Ammon's horn (tissue), 1 donor: ENCODE results near the gene GRID1.

Source experiments
- DNase-seq: peaks from one replicate; pipeline ENCODE4 v3.0.0-alpha.2; 2016; ENCODE audit warnings: low spot score

The GRID1 gene

GRCh38 chr10:85600026-85600743 lies 766.4 kb downstream of the GRID1 start:
- peak; percentile 73 for DNase-seq

DNA sequence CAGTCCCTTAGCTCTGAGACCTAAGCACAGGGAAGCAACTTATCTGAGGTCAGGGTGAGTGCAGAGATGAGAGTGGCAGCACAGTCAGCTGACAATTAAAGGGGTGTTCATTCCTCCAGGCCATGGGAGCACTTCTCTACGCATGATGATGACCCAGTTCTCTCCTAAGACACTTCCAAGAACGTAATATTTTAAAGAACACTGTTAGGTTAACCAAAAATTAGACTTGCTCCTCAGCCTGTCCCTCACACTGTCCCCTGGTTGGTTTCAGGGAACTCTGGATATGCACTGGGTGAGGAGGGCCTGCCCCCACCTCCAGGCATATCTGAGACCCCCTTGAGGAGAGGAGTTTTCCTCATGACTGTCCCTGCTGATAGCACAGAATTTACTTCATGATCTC lies 767.5 kb downstream of the GRID1 start:
- no peak for DNase-seq

DNA sequence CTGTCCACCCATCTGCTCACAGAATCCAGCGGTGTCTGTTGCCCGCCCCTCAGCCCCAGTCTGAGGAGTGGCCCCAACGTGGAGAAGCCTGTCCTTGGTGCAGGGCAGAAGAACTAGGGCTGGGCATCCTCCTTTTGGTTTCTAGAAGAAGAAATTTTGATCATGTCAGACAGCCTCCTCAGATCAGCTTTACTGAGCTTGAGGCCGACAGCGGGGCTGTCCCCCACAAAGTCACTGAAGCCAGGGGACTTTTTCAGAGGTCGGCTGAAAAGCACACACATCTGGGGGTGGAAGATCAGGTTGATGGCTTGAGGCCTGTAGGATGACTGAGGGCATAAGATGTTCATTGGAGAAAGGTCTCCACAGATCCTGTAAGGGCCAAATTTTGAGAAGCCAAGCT lies 767.9 kb downstream of the GRID1 start:
- DNase-seq: no peak

DNA sequence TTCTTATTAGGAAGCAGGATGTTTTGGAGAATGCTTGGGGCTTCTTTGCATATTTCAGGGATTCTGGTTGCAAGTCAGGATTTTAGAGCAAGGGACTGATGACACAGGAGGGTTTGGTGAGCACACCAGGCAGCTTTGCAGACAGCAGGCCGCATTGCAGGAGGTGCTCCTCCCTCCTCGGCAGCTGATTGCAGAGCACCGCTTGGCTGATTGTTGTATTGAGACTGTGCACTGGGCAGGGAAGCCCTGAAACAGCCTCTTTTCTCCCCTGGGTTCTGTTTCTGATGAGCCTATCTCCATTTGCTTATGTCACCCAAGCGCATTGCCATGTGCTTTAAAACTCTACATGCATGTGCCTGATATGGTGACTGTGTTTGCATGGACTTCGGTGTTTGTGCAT lies 769.6 kb downstream of the GRID1 start:
- DNase-seq: peak; percentile 20

- no peak for DNase-seq
Measured at GRCh38 chr10:85596389-85596788, 770.2 kb downstream of the GRID1 start.

GRCh38 chr10:85594239-85594638 lies 772.4 kb downstream of the GRID1 start:
- no peak for DNase-seq

- no peak for DNase-seq
Measured at GRCh38 chr10:85593226-85593772, 773.3 kb downstream of the GRID1 start.

- DNase-seq: no peak
Measured at GRCh38 chr10:85581371-85581770, 785.2 kb downstream of the GRID1 start.

DNA sequence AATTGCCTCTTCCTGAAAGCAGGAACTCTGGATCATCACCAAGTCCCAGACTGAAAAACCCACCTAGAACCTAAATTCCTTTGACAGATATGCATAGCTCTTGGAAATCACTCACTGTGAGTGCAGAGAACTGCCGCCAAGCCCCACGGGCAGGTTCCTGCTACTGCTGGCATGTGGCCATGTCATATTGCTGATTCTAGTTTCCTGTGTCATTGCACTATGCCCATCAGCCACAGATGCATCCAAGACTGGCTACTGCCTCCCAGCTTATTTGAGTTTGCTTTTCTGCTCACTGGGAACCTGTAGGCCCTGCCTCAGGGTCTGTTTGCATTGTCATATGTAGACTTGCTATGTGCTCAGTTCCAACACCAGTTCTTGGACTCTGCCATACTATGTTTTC lies 786.0 kb downstream of the GRID1 start:
- no peak for DNase-seq

GRCh38 chr10:85578860-85579259 lies 787.7 kb downstream of the GRID1 start:
- DNase-seq: no peak

DNA sequence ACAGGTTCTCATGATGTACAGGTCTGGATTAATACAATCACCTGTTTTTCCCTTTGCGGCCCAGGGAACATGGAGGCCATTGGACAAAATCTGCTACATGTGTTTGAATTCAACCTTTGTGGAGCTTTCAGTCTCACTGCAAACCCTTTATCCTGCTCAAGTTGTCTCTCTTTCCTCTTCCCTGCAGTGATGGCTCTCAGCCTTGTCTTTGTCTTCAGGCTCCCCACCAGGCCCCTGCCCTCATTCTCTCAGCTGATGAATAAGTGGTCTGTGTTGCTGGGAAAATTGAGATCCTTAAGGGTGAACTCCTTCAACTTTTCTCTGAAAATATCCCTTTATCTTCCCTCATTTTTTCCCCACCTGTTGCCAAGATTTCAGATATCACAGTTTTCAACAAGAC lies 791.2 kb downstream of the GRID1 start:
- DNase-seq: no peak

- no peak for DNase-seq
Measured at GRCh38 chr10:85570871-85571270, 795.7 kb downstream of the GRID1 start.

- DNase-seq: no peak
Measured at GRCh38 chr10:85565381-85565780, 801.2 kb downstream of the GRID1 start.

DNA sequence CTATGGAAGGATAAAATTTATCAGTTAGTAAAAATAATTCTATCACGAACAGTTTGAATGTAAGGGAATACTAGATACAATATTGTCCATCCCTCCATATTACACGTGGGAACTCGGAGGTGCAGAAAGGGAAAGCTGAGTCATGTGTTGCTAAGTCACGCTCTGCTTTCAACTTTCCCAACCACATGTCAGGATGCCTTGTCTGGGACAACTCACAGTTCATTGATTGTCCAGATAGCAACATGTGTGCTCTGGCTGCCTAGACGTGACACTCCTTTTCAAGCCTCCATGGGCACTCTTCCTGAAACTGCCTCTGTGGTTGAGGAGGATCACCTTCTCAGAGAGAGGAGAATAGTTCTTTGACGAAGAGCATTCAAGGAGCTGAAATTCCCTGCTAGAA lies 808.1 kb downstream of the GRID1 start:
- DNase-seq: no peak

DNA sequence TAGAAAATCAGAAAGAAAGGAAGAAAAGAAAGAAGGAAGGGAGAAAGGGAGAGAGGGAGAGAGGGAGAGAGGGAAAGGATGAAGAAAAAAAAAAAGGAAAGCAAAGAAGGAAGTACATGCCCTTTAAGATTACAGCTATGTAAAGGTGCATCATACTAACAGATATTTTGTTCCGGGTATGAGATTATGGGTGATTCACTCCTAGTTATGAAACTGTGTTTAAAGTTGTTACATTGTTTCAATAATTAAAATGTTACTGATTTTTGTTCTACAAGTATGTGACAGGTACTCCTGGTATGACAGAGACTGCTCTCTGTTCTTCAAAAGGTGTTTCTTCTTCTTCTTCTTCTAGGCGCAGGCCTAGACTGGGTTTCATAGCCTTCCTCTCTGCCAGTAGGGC lies 808.9 kb downstream of the GRID1 start:
- DNase-seq: no peak

DNA sequence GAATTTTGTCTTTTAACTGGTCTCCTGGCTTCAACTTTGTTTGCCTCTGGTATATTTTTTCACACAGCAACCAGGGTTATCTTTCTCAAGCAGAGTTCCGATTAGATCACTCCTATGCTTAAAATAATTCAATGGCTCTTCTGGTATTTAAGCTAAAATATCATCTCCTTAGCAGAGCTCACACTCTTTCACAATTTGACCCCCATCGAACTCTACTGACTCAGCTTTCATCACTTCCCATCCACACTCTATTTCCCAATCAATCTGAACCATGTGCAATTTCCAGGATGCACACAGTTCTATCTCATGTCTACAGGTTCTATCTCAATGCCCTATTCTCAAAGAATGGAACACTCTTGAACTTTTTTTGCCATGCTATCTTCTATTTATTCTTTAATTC lies 809.5 kb downstream of the GRID1 start:
- no peak for DNase-seq
